ENCODE data around the gene PTPRE.

- no peak for TF ChIP-seq CTCF (IDR thresholded peaks at IDR 0.05)
- no peak for TF ChIP-seq ELF4 (CRISPR knock-in tag; IDR thresholded peaks at IDR 0.05; ENCODE audit: low read depth)
- no peak for TF ChIP-seq ZNF232 (CRISPR knock-in tag; IDR thresholded peaks at IDR 0.05)
- TF ChIP-seq NR3C1 (CRISPR knock-in tag; conservative IDR thresholded peaks at IDR 0.05; ENCODE audit: low read depth), result no peak
- no peak for TF ChIP-seq JUN (CRISPR knock-in tag; IDR thresholded peaks at IDR 0.05)
- no peak for TF ChIP-seq NR1H2 (CRISPR knock-in tag; IDR thresholded peaks at IDR 0.05)
- no peak for TF ChIP-seq GABPB1 (CRISPR knock-in tag; IDR thresholded peaks at IDR 0.05)
- no peak for TF ChIP-seq FOXP4 (CRISPR knock-in tag; IDR thresholded peaks at IDR 0.05)
These were observed 9.9 kb downstream of the PTPRE start for GRCh38 chr10:127916826-127917225.
